ENCODE measurements around the gene MYADML2. TPM values are rescaled to one million over a fixed set of nuclear protein-coding genes. Genes with fewer than 3 reads are reported as not detected.
A peak's percentile ranks its signal among the peaks of the same experiment; 100 is the strongest.

The MYADML2 gene
- total and polyA plus RNA-seq, 2 of the 8 experiments (the other 6 are each of a cell fraction or from before 2014, with no cell fraction given) = 0.26 to 0.47 TPM

GRCh38 chr17:81944858-81945257 is 2.2 kb downstream of the MYADML2 start:
- Histone ChIP-seq H4K8ac (ENCODE audit: extremely low read depth, insufficient read depth, low read length) (no peak overlapping the region), H3K4me1 (replicated peaks in 1 of 4; ENCODE audit: control insufficient read depth in 3 of 4, insufficient read depth in 4 of 4, low read length in 3 of 4) (peaks cover 0 to 10% (median 7%) of the 10 kb centered on the region in 4 experiments; a peak in 5 of 7 replicates), H3K79me2 (ENCODE audit: control insufficient read depth in 1 of 2, insufficient read depth in 2 of 2, low read length in 2 of 2) (no peaks in the 10 kb centered on the region), H2BK15ac (ENCODE audit: low read length) (0 out of 2 replicates have a peak overlapping the region, but pooled peaks have one; percentile 72), H3K9me3 (ENCODE audit: insufficient read depth in 2 of 2, low read depth in 1 of 2, low read length in 1 of 2) (no peaks in the 10 kb centered on the region), H2AFZ (ENCODE audit: low read length) (no peak overlapping the region), H2BK12ac (ENCODE audit: low read depth, low read length) (no peak overlapping the region), H4K91ac (replicated peaks; ENCODE audit: insufficient read length, low read length) (no peak overlapping the region), H2BK5ac (ENCODE audit: low read depth, low read length) (no peak overlapping the region), H3K27me3 (replicated peaks in 1 of 4; ENCODE audit: control insufficient read depth in 3 of 4, extremely low read depth in 1 of 4, insufficient read depth in 3 of 4, low read length in 3 of 4) (peaks cover 0 to 2% (median 0%) of the 10 kb centered on the region in 4 experiments; a peak in 3 of 7 replicates), H4K5ac (ENCODE audit: insufficient read length, low read depth, low read length) (no peak overlapping the region), H3K18ac (ENCODE audit: extremely low read depth, low read length) (no peak overlapping the region), H3K79me1 (ENCODE audit: low read depth, low read length) (no peaks in the 10 kb centered on the region), H3K27ac (ENCODE audit: low read depth, low read length) (no peak overlapping the region), H3K4ac (replicated peaks; ENCODE audit: insufficient read length, low read depth, low read length) (no peak overlapping the region), H3K23ac (ENCODE audit: insufficient read length) (no peak overlapping the region), H3K9ac (replicated peaks in 1 of 4; ENCODE audit: extremely low read depth in 1 of 4, low read depth in 3 of 4, low read length in 3 of 4) (no peak overlapping the region), H2BK120ac (replicated peaks; ENCODE audit: low read depth, low read length) (no peak overlapping the region), H3K56ac (replicated peaks; ENCODE audit: insufficient read length, low read depth, low read length) (no peak overlapping the region), H3K4me3 (ENCODE audit: extremely low read depth in 1 of 4, insufficient read depth in 2 of 4, low read depth in 3 of 4, low read length in 4 of 4) (no peak overlapping the region), H2AK5ac (ENCODE audit: low read depth, low read length) (no peak overlapping the region), H3K23me2 (ENCODE audit: low read depth, low read length) (no peaks in the 10 kb centered on the region), H3K14ac (ENCODE audit: insufficient read length) (no peak overlapping the region), H3K4me2 (ENCODE audit: insufficient read depth in 1 of 2, low read depth in 2 of 2, low read length in 2 of 2) (no peak overlapping the region), H3K36me3 (ENCODE audit: control insufficient read depth in 2 of 4, insufficient read depth in 4 of 4, low read length in 3 of 4) (no peaks in the 10 kb centered on the region), H4K20me1 (replicated peaks in 1 of 2; ENCODE audit: control insufficient read depth in 1 of 2, insufficient read depth in 2 of 2, low read length in 2 of 2) (no peaks in the 10 kb centered on the region), H2BK20ac (ENCODE audit: low read length) (no peak overlapping the region)
- POLR2A ChIA-PET (ENCODE audit: partially characterized antibody) = interaction anchor here (0.6 to 14.6 kb wide), 6 partner anchors 8 to 267 kb away, joined by 3 to 150 read pairs (median 3); partner anchors contain the start of genes MAFG and PYCR1
- no peak for DNase-seq (ENCODE audit: low read depth in 1 of 2, low spot score in 2 of 2)
- TF ChIP-seq CBX5 (IDR thresholded peaks at IDR 0.05; ENCODE audit: low read depth, low read length) = no peak
- no peak for TF ChIP-seq CEBPB (IDR thresholded peaks at IDR 0.05; ENCODE audit: low read depth, low read length)
- no peak for TF ChIP-seq KDM1A (IDR thresholded peaks at IDR 0.05; ENCODE audit: borderline replicate concordance, low read length)
- CTCF ChIA-PET (ENCODE audit: partially characterized antibody) = interaction anchor here (0.9 to 2.1 kb wide), 3 partner anchors 17 to 75 kb away, joined by 4 to 5 read pairs (median 4); partner anchors contain the start of gene MAFG
- WGBS, 2 experiments (ENCODE audit: extremely low coverage in 1 of 2, insufficient coverage in 1 of 2, insufficient read length in 1 of 2, insufficient replicate concordance in 2 of 2, low coverage in 1 of 2, low lambda C conversion rate in 2 of 2, missing lambda C conversion rate in 1 of 2) = 91% methylated on average over 9 of the region's 9 CpGs; no CpG with 5 or more reads in 1 of the 2 experiments
- no peak for FAIRE-seq
